Mononuclear cell (primary cell): ENCODE data around the gene PIGR. TPM values are rescaled to one million over a fixed set of nuclear protein-coding genes. Genes with fewer than 3 reads are reported as not detected.

Source experiments
- H3K27me3 ChIP-seq: 2 replicates; pipeline ENCODE4 v1.6.0; 2011; ENCODE audit warnings: low read length, control low read depth; ENCODE audit not compliant: insufficient read depth
- H3K4me1 ChIP-seq: 2 replicates; pipeline ENCODE4 v1.5.1; 2011; ENCODE audit warnings: mild to moderate bottlenecking, low read length, control low read depth; ENCODE audit not compliant: insufficient read depth
- H3K4me3 ChIP-seq: 2 replicates; pipeline ENCODE4 v1.5.1; 2011; ENCODE audit warnings: mild to moderate bottlenecking, low read length, moderate library complexity
- H3K9me3 ChIP-seq: 2 replicates; pipeline ENCODE4 v1.5.1; 2011; ENCODE audit warnings: low read depth, mild to moderate bottlenecking, control low read depth, low read length
- total RNA-seq: library from RNA; depleted of rRNA; stranded (reverse); fragments of >200 nt; gene quantifications from one replicate; pipeline ENCODE4 v1.2.3, GENCODE V29; 2012

The PIGR gene
- total RNA-seq, 1 donor = not detected

DNA sequence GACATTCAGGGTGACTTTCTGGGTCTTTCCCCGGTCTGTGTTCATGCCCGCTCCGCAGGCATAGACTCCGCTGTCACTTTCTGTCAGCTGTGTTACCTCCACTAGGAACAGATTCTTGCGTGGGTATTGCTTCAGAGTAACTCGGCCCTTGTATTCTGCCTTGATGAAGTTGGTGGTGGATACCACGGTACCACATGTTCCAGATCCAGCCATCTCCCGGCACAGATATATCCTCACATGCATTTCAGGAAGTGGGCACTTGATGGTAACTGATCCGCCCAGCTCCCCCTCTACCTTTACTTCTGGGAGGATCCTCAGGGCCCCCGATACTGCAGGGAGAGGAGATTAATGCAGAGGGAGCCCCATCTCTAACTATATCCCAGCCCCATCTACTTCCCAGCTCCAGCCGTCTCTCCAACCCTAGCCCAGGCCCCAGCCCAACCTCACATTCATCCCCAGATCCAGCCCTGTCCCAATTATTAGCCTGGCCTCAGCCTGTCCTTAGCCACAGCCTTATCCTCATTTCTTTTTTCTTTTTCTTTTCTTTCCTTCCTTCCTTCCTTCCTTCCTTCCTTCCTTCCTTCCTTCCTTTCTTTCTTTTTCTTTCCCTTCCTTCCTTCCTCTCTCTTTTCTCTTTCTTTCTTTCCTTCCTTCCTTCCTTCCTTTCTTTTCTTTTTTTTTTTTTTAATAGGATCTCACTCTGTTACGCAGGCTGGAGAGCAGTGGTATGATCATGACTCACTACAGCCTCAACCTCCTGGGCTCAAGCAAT is 32.3 kb downstream of the PIGR start:
- Histone ChIP-seq H3K4me3 (no peak overlapping the region), H3K4me1 (peaks cover 90% of the 10 kb centered on the region)

DNA sequence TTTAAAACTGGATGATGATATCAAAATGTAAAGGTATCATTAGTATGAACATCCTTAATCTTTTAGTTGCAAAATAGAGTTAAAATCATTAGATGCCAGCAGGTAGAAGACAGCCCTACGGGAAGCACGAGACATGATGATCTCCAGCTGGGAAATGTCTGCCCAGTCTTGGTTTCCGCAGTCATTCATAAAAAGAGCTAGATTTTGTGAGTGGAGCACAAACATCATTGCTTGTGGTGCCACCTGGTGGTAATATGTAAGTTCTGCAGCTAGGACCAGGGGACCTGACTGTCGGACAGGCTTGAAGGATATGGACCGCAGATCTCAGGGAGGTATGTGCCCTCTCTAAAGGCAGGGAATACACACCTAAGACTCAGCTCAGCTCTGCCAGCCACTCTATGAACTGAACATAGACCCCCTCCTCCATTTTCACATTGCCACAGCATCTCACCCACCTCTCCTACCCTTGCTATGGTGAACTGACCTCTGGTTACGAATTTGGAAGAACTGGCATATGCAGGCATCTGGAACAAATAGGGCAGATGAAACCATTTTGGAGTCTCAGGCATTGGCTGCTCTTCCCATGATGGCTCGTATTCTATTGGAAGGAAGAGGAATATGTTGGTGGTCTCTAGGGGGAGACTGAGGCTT is 33.7 kb downstream of the PIGR start:
- Histone ChIP-seq H3K9me3 (no peaks in the 10 kb centered on the region), H3K4me3 (no peak overlapping the region), H3K4me1 (peaks cover 87% of the 10 kb centered on the region), H3K27me3 (peaks cover 24% of the 10 kb centered on the region)

More for the DNA sequence above, 32.3 kb downstream of the PIGR start:
- Histone ChIP-seq H3K27me3 (peaks cover 16% of the 10 kb centered on the region), H3K9me3 (no peaks in the 10 kb centered on the region)

DNA sequence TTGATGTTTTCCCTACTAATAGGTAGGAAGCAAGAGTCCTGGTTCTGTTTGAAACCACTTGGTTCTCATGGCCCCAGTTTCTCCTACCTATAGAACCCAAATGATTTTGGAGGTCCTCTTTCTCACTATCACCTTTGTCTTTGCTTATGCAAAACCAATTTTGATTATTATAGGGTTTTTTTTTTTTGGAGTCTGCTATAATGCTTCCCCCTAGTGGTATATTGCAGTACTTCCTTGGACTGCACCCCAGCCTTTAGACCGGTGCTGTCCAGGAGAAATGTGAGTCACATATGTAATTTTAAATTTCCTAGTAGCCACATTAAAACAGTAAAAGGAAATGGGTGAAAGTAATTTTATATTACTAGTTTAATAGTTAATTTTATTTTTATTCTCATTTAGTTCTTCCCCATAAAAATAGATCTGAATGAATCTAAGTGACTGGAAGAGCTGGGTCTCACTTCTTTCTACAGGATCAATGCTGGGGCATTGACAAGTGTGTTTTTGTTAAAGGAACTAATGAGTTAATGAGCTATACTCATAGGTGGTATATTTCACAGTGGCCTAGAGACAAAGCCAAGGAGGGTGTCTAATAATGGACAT is 35.1 kb downstream of the PIGR start:
- peaks cover 83% of the 10 kb centered on the region for H3K4me1 ChIP-seq
- peaks cover 24% of the 10 kb centered on the region for H3K27me3 ChIP-seq
- H3K4me3 ChIP-seq = no peak overlapping the region
- H3K9me3 ChIP-seq = no peaks in the 10 kb centered on the region

DNA sequence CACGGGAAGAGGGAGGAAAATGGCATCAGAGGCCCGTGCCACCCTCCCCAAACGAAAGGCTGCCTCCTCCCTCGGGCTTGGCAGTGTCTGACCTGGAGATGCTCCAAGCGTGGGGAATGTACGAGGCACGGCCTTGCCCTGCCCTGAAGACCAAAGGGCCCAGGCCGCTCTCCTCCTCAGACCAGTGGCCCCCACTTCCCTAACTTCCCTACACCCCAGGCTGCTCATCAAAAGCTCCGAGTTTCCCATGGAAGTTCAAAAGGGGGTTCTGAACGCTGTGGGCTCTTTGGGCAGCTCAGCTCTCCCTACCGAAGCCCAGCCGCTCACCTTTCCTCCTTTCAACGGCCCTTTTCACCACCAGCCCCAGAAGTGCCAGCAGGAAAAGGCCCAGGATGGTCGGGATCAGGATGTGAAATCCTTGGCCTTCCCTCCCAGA is 36.4 kb downstream of the PIGR start:
- Histone ChIP-seq H3K4me1 (peaks cover 82% of the 10 kb centered on the region), H3K4me3 (no peak overlapping the region), H3K9me3 (no peaks in the 10 kb centered on the region), H3K27me3 (peaks cover 24% of the 10 kb centered on the region)

- H3K4me1 ChIP-seq = peaks cover 80% of the 10 kb centered on the region
- H3K27me3 ChIP-seq = peaks cover 24% of the 10 kb centered on the region
- no peak overlapping the region for H3K4me3 ChIP-seq
- H3K9me3 ChIP-seq = no peaks in the 10 kb centered on the region
Measured at GRCh38 chr1:206909161-206909882, 36.9 kb downstream of the PIGR start.

DNA sequence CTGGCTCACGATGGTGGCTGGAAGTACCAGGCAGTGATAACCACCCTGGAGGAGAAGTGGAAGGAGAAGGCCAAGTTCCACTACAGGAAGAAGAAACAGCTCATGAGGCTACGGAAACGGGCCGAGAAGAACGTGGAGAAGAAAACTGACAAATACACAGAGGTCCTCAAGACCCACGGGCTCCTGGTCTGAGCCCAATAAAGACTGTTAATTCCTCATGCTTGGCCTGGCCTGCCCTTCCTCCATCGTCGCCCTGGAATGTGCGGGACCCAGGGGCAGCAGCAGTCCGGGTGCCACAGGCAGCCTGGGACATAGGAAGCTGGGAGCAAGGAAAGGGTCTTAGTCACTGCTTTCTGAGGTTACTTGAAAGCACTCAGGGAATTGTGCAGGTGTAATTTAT is 38.2 kb downstream of the PIGR start:
- H3K4me3 ChIP-seq = no peak overlapping the region
- peaks cover 70% of the 10 kb centered on the region for H3K4me1 ChIP-seq
- H3K27me3 ChIP-seq = peaks cover 24% of the 10 kb centered on the region
- no peaks in the 10 kb centered on the region for H3K9me3 ChIP-seq

GRCh38 chr1:206907304-206907991 is 38.8 kb downstream of the PIGR start:
- peaks cover 65% of the 10 kb centered on the region for H3K4me1 ChIP-seq
- H3K9me3 ChIP-seq = no peaks in the 10 kb centered on the region
- peaks cover 24% of the 10 kb centered on the region for H3K27me3 ChIP-seq
- no peak overlapping the region for H3K4me3 ChIP-seq

DNA sequence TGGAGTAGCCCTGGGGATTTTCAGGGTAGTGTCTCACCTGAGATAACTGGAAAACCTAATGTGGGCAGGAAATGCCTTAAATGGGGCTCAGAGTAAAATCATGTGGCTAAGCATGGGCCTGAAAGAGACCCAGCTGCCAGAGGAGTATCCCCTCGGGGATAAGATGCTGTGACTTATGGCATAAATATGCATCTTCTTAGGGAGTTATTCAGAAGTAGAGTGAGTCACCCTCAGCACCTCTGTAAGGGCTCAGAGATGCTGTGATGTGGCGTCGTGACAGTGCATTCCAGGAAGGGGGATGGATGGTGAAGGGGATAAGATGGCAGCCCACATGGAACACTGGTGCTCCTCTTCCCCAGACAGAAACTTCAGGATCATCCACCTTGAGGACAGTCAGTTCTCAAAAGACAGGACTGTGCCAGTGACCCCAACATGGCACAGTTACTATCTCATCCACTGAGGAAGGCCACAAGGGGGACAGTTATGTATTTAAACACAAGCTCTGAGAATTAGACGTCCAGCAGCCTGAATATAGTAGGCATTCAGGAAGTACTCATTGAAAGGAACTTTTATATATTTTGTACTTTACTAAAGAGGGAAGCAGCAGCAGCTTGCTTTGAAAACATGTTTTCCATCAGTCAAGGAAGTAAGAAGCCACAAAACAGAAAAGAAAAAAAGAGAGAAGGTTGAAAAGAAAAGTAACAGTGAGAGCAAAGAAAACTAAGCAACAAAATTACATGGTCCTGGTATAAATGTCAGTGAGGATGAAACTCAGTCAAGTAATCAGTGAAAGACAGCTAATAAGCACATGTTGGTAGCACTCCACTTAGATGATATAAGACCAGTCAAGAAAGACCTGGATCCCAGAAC is 40.7 kb downstream of the PIGR start:
- H3K27me3 ChIP-seq = peaks cover 21% of the 10 kb centered on the region
- H3K4me3 ChIP-seq = no peak overlapping the region
- peaks cover 51% of the 10 kb centered on the region for H3K4me1 ChIP-seq
- H3K9me3 ChIP-seq = no peaks in the 10 kb centered on the region

DNA sequence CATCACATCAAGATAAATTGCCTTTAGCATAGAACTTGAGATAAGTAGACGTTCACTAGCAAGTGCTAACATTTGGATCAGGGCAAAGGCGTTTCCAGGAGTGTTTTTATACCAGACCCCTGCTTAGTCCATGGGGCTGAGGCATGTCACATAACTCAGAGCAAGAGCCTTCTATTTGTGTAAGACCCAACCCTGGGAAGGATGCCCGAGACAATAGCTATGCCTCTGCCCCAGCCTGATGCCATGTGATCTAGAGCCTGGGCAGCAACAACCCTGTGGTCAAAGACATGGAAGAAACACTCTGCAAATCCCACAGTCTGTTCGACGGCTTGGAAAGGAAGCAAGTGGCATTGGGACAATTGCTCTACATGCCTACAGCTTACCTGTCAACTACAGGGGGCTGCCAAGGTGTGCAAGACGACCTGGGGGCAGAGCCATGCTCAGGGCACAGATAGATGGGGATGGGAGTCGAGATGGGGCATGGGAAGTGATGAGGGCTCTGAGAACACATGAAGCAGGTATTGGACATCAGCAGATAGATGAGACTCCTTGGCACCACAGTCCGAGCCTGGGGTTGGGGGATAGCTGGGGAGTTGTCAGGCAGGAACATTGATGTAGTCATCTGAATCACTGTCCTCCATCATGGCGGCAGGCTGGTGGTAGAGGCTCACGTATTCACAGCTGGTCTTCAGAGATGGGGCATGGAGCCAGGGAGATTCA is 41.7 kb downstream of the PIGR start:
- Histone ChIP-seq H3K4me3 (no peak overlapping the region), H3K4me1 (peaks cover 44% of the 10 kb centered on the region), H3K9me3 (no peaks in the 10 kb centered on the region), H3K27me3 (peaks cover 11% of the 10 kb centered on the region)

GRCh38 chr1:206903687-206904086 is 42.6 kb downstream of the PIGR start:
- H3K9me3 ChIP-seq = no peaks in the 10 kb centered on the region
- peaks cover 35% of the 10 kb centered on the region for H3K4me1 ChIP-seq
- H3K27me3 ChIP-seq = peaks cover 6% of the 10 kb centered on the region
- H3K4me3 ChIP-seq = no peak overlapping the region

DNA sequence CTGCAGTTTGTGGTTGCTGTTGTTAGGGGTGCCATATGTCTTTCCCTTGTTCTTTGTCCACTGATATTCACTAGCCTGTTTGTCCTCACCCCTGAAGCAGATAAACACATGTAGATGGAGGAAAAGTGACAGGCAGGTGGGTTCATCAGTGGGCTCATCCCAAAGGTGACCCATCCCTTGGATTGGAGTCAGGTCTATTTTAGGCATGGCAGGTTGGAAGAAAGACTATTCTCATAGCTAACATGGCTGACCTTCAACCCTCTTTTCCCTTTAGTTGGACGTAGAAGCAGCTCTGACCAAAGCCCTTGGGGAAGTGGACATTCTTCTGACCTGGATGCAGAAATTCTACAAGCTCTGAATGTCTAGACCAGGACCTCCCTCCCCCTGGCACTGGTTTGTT is 43.6 kb downstream of the PIGR start:
- H3K9me3 ChIP-seq = no peaks in the 10 kb centered on the region
- H3K4me3 ChIP-seq = no peak overlapping the region
- no peaks in the 10 kb centered on the region for H3K27me3 ChIP-seq
- peaks cover 28% of the 10 kb centered on the region for H3K4me1 ChIP-seq

DNA sequence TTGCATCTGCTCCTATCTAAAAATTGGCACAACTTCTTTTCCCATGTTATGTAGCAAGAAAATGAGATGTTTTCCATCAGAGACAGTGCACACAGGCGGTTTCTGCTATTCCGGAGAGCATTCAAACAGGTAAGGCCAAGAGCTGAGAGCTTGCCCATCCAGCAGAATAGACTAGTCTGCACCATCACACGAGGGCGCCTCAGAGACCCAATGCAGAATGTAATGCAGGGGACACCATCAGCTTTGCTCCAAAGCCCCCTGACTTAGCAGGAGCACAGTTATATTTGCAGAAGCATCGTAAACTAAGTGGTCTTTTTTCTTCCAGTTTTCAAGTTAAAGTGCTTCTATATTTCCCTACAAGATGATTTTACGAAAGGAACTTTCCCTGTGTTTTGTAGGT is 44.3 kb downstream of the PIGR start:
- H3K4me1 ChIP-seq = peaks cover 21% of the 10 kb centered on the region
- H3K9me3 ChIP-seq = no peaks in the 10 kb centered on the region
- no peaks in the 10 kb centered on the region for H3K27me3 ChIP-seq
- no peak overlapping the region for H3K4me3 ChIP-seq

- Histone ChIP-seq H3K4me1 (peaks cover 9% of the 10 kb centered on the region), H3K9me3 (no peaks in the 10 kb centered on the region), H3K4me3 (no peak overlapping the region), H3K27me3 (no peaks in the 10 kb centered on the region)
Measured at GRCh38 chr1:206900149-206900548, 46.1 kb downstream of the PIGR start.
